ENCODE results near the gene RTTN. TPM values are rescaled to one million over a fixed set of nuclear protein-coding genes. Genes with fewer than 3 reads are reported as not detected.

The RTTN gene
- total RNA-seq, 1 experiment from 2014 or later = 22.8 TPM

- Histone ChIP-seq H3K4me1 (no peaks in the 10 kb centered on the region), H3K4me3 (no peak overlapping the region), H3K27me3 (no peaks in the 10 kb centered on the region), H3K9me3 (replicated peaks) (no peaks in the 10 kb centered on the region), H3K36me3 (no peaks in the 10 kb centered on the region), H3K27ac (no peak overlapping the region)
- no peak for DNase-seq
Observed at GRCh38 chr18:70046796-70047195, 158.7 kb downstream of the RTTN start.

GRCh38 chr18:70046207-70046606 is 159.3 kb downstream of the RTTN start:
- H3K9me3 ChIP-seq (replicated peaks) = no peaks in the 10 kb centered on the region
- H3K4me1 ChIP-seq = no peaks in the 10 kb centered on the region
- no peak overlapping the region for H3K27ac ChIP-seq

GRCh38 chr18:70044632-70045031 is 160.9 kb downstream of the RTTN start:
- Histone ChIP-seq H3K27ac (no peak overlapping the region), H3K4me1 (no peaks in the 10 kb centered on the region), H3K4me3 (no peak overlapping the region), H3K9me3 (replicated peaks) (no peaks in the 10 kb centered on the region), H3K27me3 (no peaks in the 10 kb centered on the region), H3K36me3 (no peaks in the 10 kb centered on the region)
- DNase-seq = no peak

More at GRCh38 chr18:70046207-70046606, 159.3 kb downstream of the RTTN start:
- no peaks in the 10 kb centered on the region for H3K27me3 ChIP-seq
- DNase-seq = no peak
- no peaks in the 10 kb centered on the region for H3K36me3 ChIP-seq
- H3K4me3 ChIP-seq = no peak overlapping the region

GRCh38 chr18:70041459-70042050 is 163.9 kb downstream of the RTTN start:
- Histone ChIP-seq H3K36me3 (no peaks in the 10 kb centered on the region; the same call in 1 of the 2 replicates), H3K27me3 (no peaks in the 10 kb centered on the region), H3K27ac (no peak overlapping the region), H3K9me3 (replicated peaks) (no peaks in the 10 kb centered on the region), H3K4me3 (no peak overlapping the region), H3K4me1 (no peaks in the 10 kb centered on the region)
- peak in 1 of 2 experiments; percentile 38 for DNase-seq

GRCh38 chr18:70039186-70039585 is 166.3 kb downstream of the RTTN start:
- H3K27me3 ChIP-seq = no peaks in the 10 kb centered on the region
- no peaks in the 10 kb centered on the region; the same call in 1 of the 2 replicates for H3K36me3 ChIP-seq
- no peak for DNase-seq
- H3K4me1 ChIP-seq = no peaks in the 10 kb centered on the region
- H3K4me3 ChIP-seq = no peak overlapping the region
- no peaks in the 10 kb centered on the region for H3K9me3 ChIP-seq (replicated peaks)
- no peak overlapping the region for H3K27ac ChIP-seq

- no peak for DNase-seq
- Histone ChIP-seq H3K4me1 (no peaks in the 10 kb centered on the region), H3K27ac (no peak overlapping the region), H3K36me3 (no peaks in the 10 kb centered on the region; the same call in 1 of the 2 replicates), H3K9me3 (replicated peaks) (no peaks in the 10 kb centered on the region), H3K4me3 (no peak overlapping the region), H3K27me3 (no peaks in the 10 kb centered on the region)
Observed at GRCh38 chr18:70037431-70038061, 167.9 kb downstream of the RTTN start.

- no peak overlapping the region for H3K27ac ChIP-seq
- DNase-seq = no peak
- H3K9me3 ChIP-seq (replicated peaks) = no peaks in the 10 kb centered on the region
- no peaks in the 10 kb centered on the region; the same call in 1 of the 2 replicates for H3K36me3 ChIP-seq
- no peaks in the 10 kb centered on the region for H3K4me1 ChIP-seq
- H3K27me3 ChIP-seq = no peaks in the 10 kb centered on the region
- no peak overlapping the region for H3K4me3 ChIP-seq
Observed at GRCh38 chr18:70036771-70037347, 168.6 kb downstream of the RTTN start.

- H3K4me1 ChIP-seq = no peaks in the 10 kb centered on the region
- H3K27me3 ChIP-seq = no peaks in the 10 kb centered on the region
- H3K27ac ChIP-seq = no peak overlapping the region
- H3K36me3 ChIP-seq = no peaks in the 10 kb centered on the region; the same call in 1 of the 2 replicates
- no peaks in the 10 kb centered on the region for H3K9me3 ChIP-seq (replicated peaks)
- DNase-seq = no peak
- no peak overlapping the region for H3K4me3 ChIP-seq
Observed at GRCh38 chr18:70036168-70036567, 169.3 kb downstream of the RTTN start.

- Histone ChIP-seq H3K27me3 (no peaks in the 10 kb centered on the region), H3K9me3 (replicated peaks) (no peaks in the 10 kb centered on the region), H3K27ac (no peak overlapping the region), H3K4me1 (no peaks in the 10 kb centered on the region), H3K4me3 (no peak overlapping the region), H3K36me3 (no peaks in the 10 kb centered on the region)
- DNase-seq = no peak
Observed at GRCh38 chr18:70031221-70031620, 174.3 kb downstream of the RTTN start.

GRCh38 chr18:70030728-70031127 is 174.8 kb downstream of the RTTN start:
- Histone ChIP-seq H3K27ac (no peak overlapping the region), H3K4me1 (no peaks in the 10 kb centered on the region), H3K4me3 (no peak overlapping the region), H3K27me3 (no peaks in the 10 kb centered on the region), H3K36me3 (no peaks in the 10 kb centered on the region), H3K9me3 (replicated peaks) (no peaks in the 10 kb centered on the region)
- DNase-seq = no peak

- H3K4me3 ChIP-seq = no peak overlapping the region
- H3K27ac ChIP-seq = no peak overlapping the region
- no peaks in the 10 kb centered on the region for H3K4me1 ChIP-seq
- DNase-seq = no peak
- H3K9me3 ChIP-seq (replicated peaks) = no peaks in the 10 kb centered on the region
- H3K27me3 ChIP-seq = no peaks in the 10 kb centered on the region
- no peaks in the 10 kb centered on the region for H3K36me3 ChIP-seq
Observed at GRCh38 chr18:70029163-70029562, 176.3 kb downstream of the RTTN start.

GRCh38 chr18:70028734-70029133 is 176.8 kb downstream of the RTTN start:
- H3K27me3 ChIP-seq = no peaks in the 10 kb centered on the region
- H3K27ac ChIP-seq = no peak overlapping the region
- no peak overlapping the region for H3K4me3 ChIP-seq
- no peak for DNase-seq
- no peaks in the 10 kb centered on the region for H3K36me3 ChIP-seq
- H3K4me1 ChIP-seq = no peaks in the 10 kb centered on the region
- H3K9me3 ChIP-seq (replicated peaks) = no peaks in the 10 kb centered on the region

GRCh38 chr18:70028084-70028483 is 177.4 kb downstream of the RTTN start:
- H3K4me3 ChIP-seq = no peak overlapping the region
- no peaks in the 10 kb centered on the region for H3K36me3 ChIP-seq
- H3K27me3 ChIP-seq = no peaks in the 10 kb centered on the region
- no peak overlapping the region for H3K27ac ChIP-seq
- no peak for DNase-seq
- no peaks in the 10 kb centered on the region for H3K9me3 ChIP-seq (replicated peaks)
- no peaks in the 10 kb centered on the region for H3K4me1 ChIP-seq

- H3K36me3 ChIP-seq = no peaks in the 10 kb centered on the region
- DNase-seq = no peak
- no peak overlapping the region for H3K4me3 ChIP-seq
- no peaks in the 10 kb centered on the region for H3K9me3 ChIP-seq (replicated peaks)
- no peaks in the 10 kb centered on the region for H3K27me3 ChIP-seq
- no peaks in the 10 kb centered on the region for H3K4me1 ChIP-seq
- no peak overlapping the region for H3K27ac ChIP-seq
Observed at GRCh38 chr18:70025580-70025979, 179.9 kb downstream of the RTTN start.

- Histone ChIP-seq H3K27ac (no peak overlapping the region), H3K36me3 (no peaks in the 10 kb centered on the region; the same call in 1 of the 2 replicates), H3K4me1 (no peaks in the 10 kb centered on the region), H3K27me3 (no peaks in the 10 kb centered on the region), H3K9me3 (replicated peaks) (no peaks in the 10 kb centered on the region), H3K4me3 (no peak overlapping the region)
- no peak for DNase-seq
Observed at GRCh38 chr18:70024829-70025228, 180.7 kb downstream of the RTTN start.
